GM12801 (cell line): ENCODE measurements around the gene DOHH.

Experiments used
- CTCF ChIP-seq: IDR thresholded peaks from one replicate; pipeline ENCODE4 v1.5.1; 2011; ENCODE audit warnings: control low read depth; ENCODE audit not compliant: insufficient read length; ENCODE audit errors: extremely low read depth

The DOHH gene

DNA sequence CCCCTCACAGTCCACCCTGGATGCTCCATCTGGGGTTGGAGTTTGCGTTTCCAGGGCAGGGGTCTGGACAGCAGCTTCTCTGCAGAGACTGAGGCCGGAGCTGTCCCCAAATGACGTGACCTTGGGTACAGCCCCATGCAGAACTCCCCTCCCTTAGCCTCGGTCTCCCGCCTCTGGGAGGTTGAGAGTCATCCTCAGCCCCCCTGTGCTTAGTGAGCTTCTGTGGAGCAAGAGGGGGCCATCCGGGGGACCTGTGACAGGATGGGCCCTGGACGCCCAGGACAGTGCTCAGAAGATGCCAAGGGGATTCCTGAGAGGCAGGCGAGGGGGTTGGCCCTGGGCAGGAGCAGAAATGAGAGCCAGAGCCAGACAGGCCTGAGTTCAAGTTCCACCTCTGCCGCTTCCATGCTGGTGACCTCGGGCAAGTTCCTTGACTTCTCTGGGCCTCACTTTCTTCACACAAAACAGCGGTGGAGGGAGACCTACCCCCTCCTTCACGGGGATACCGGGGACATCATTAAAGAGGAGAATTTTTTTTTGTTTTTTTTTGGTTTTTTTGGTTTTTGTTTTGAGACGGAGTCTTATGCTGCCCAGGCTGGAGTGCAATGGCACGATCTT, 40.4 kb downstream of the DOHH start:
- no peak for TF ChIP-seq CTCF

GRCh38 chr19:3459089-3459881, 41.2 kb downstream of the DOHH start:
- TF ChIP-seq CTCF: no peak

- TF ChIP-seq CTCF: no peak
Observed at GRCh38 chr19:3458229-3459088, 42.0 kb downstream of the DOHH start.

DNA sequence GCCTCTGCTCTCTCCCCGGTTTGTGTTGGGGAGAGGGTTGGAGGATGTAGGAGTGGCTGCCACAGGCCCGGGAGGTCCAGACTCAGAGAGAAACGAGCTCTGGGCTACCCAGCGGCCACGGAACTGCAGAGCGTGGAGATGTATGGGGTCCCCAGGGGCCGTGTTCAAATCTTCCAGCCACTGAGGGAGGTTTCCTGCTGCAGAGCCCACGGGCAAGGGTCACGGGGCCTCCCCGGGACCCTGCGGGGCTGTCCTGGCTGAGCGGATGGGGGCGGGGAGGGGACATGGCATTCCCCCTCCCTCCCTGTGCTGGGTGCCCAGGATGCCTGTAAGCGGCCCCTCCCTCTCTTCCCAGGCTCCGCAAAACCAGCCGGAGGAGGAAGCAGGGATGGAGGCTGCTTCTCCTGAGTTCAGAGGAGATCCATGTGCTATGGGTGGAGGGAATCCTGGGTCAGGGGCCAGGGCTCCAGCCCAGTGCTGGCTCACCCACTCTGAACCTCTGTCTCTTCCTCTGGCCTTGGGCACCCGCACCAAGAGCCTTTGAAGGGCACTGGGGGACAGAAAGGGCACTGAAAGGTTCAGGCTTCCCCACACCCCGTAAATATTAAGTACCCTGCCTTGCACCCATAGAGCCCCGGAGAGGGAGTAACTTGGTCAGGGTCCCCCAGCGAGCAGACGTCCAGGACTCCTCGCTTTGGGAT, 42.8 kb downstream of the DOHH start:
- no peak for TF ChIP-seq CTCF

DNA sequence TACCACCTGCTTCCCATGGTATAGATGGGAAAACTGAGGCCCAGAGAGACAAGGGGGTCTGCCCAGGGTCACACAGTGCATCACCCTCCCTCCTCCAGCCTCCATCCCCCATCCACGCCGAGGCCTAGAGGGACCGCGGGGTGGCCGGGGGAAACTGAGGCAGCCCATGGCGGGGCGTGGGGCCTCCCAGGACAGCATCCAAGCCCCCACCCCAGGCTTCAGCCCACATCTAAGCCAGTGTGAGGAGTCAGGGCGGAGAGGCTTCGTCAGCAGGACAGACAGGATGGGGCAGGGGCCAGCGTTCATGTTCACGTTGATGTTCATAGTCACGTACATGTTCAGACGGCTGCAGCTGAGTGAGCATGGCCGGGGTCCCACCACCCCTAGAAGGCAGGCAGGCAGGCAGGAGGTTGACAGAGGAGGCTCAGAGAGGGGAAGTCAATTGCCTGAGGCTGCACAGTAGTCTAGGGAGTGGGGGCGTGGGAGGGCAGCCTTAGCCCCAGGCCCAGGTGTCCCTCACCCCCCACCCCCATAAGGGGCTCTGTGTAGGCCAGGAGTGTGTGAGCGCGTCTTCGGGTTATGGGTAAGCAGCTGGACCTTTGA, 43.4 kb downstream of the DOHH start:
- no peak for TF ChIP-seq CTCF

- no peak for TF ChIP-seq CTCF
Observed at GRCh38 chr19:3455960-3456601, 44.4 kb downstream of the DOHH start.
